ENCODE measurements around the gene ZNF746. TPM values are rescaled to one million over a fixed set of nuclear protein-coding genes. Genes with fewer than 3 reads are reported as not detected.

ZNF746 gene
- total and polyA plus RNA-seq, 10 of the 15 experiments (the other 5 are each of a cell fraction or from before 2014, with no cell fraction given), result 1.2 to 19.0 (median 6.3) TPM

- no peaks in the 10 kb centered on the region; a peak in 1 of 4 replicates for H3K36me3 ChIP-seq (ENCODE audit: control insufficient read depth in 2 of 2, insufficient read depth in 2 of 2, low read length in 1 of 2)
- H4K20me1 ChIP-seq (ENCODE audit: control insufficient read depth, insufficient read depth), result no peaks in the 10 kb centered on the region
- RAD21 ChIA-PET (ENCODE audit: unreplicated experiment), result no interaction called here
- no peak for TF ChIP-seq SUZ12 (IDR thresholded peaks at IDR 0.05; ENCODE audit: unreplicated experiment)
- H2AFZ ChIP-seq (ENCODE audit: control insufficient read depth, low read depth, low read length), result no peak overlapping the region
- H3K4me1 ChIP-seq (ENCODE audit: control insufficient read depth, insufficient read depth, low read length), result no peaks in the 10 kb centered on the region
- no peak for FAIRE-seq
- BruUV-seq (replicated peaks), result no TSS peak
- no peak overlapping the region for H3K9ac ChIP-seq (ENCODE audit: control insufficient read depth, insufficient read depth, low read length)
- SMC1A ChIA-PET (ENCODE audit: uncharacterized antibody, unreplicated experiment), result interaction anchor here (1.6 kb wide), 1 partner anchor 10 kb away, joined by 5 read pairs; no protein-coding TSS in a partner anchor
- POLR2A ChIA-PET, result no interaction called here
- in situ Hi-C loops (cut with MboI), result no loop called here
- H3K4me2 ChIP-seq (ENCODE audit: control insufficient read depth, insufficient read depth), result no peak overlapping the region
- no peak for DNase-seq (ENCODE audit: low read depth, low spot score)
- peaks cover 8% of the 10 kb centered on the region; the same call in 2 of the 3 replicates for H3K9me3 ChIP-seq (replicated peaks; ENCODE audit: control insufficient read depth, insufficient read depth, low read length)
- ATAC-seq, result no peak
- H3K4me3 ChIP-seq, result no peak overlapping the region
- intact Hi-C loops (cut with micrococcal nuclease; ENCODE audit: unreplicated experiment), result no loop called here
- no peak overlapping the region for H3K27ac ChIP-seq (ENCODE audit: control insufficient read depth, insufficient read depth)
- H3K27me3 ChIP-seq (replicated peaks in 1 of 2; ENCODE audit: control insufficient read depth in 2 of 2, insufficient read depth in 2 of 2, low read length in 1 of 2), result no peaks in the 10 kb centered on the region
- H3K79me2 ChIP-seq (ENCODE audit: control insufficient read depth, insufficient read depth, low read length), result no peaks in the 10 kb centered on the region
- CTCF ChIA-PET, result no interaction called here
Observed at GRCh38 chr7:149510248-149510647, 12.6 kb upstream of the ZNF746 start.

DNA sequence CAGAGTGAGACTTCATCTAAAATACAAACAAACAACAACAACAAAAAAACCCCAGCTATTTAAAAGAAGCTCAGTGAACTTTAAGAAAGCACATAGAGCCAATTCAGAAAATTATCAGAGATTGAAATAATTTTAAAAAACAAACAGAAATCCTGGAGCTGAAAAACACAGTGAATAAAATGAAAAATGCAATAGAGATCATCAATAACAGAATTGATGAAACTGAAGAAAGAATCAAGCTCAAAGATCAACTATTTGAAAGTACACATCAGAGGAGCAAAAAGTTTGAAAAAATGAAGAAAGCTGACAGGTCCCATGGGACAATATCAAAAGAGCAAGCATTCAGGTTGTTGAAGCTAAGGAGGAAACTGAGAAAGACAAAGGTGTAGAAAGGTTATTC lies 12.2 kb upstream of the ZNF746 start:
- RAD21 ChIA-PET (ENCODE audit: unreplicated experiment), result no interaction called here
- CTCF ChIA-PET, result no interaction called here
- Histone ChIP-seq H3K4me1 (ENCODE audit: control insufficient read depth, insufficient read depth, low read length) (no peaks in the 10 kb centered on the region), H3K4me3 (no peak overlapping the region), H3K9ac (ENCODE audit: control insufficient read depth, insufficient read depth, low read length) (no peak overlapping the region), H4K20me1 (ENCODE audit: control insufficient read depth, insufficient read depth) (no peaks in the 10 kb centered on the region), H2AFZ (ENCODE audit: control insufficient read depth, low read depth, low read length) (no peak overlapping the region), H3K9me3 (replicated peaks; ENCODE audit: control insufficient read depth, insufficient read depth, low read length) (peaks cover 8% of the 10 kb centered on the region; the same call in 2 of the 3 replicates), H3K4me2 (ENCODE audit: control insufficient read depth, insufficient read depth) (no peak overlapping the region), H3K27me3 (replicated peaks in 1 of 2; ENCODE audit: control insufficient read depth in 2 of 2, insufficient read depth in 2 of 2, low read length in 1 of 2) (no peaks in the 10 kb centered on the region), H3K79me2 (ENCODE audit: control insufficient read depth, insufficient read depth, low read length) (no peaks in the 10 kb centered on the region), H3K27ac (ENCODE audit: control insufficient read depth, insufficient read depth) (no peak overlapping the region), H3K36me3 (ENCODE audit: control insufficient read depth in 2 of 2, insufficient read depth in 2 of 2, low read length in 1 of 2) (no peaks in the 10 kb centered on the region; a peak in 1 of 4 replicates)
- BruUV-seq (replicated peaks), result no TSS peak
- POLR2A ChIA-PET, result no interaction called here
- TF ChIP-seq BMI1 (IDR thresholded peaks at IDR 0.05; ENCODE audit: borderline replicate concordance) (no peak), FOS (IDR thresholded peaks at IDR 0.05; ENCODE audit: borderline replicate concordance, extremely low read depth, insufficient read length) (no peak), FOXK2 (IDR thresholded peaks at IDR 0.05) (no peak), BCL11A (IDR thresholded peaks at IDR 0.05; ENCODE audit: low read depth, low read length) (no peak), CEBPB (IDR thresholded peaks at IDR 0.05; ENCODE audit: borderline replicate concordance in 1 of 2, low read depth in 2 of 2, low read length in 2 of 2) (no peak), SMARCA5 (IDR thresholded peaks at IDR 0.05) (no peak), NBN (IDR thresholded peaks at IDR 0.05) (no peak), CHD1 (IDR thresholded peaks at IDR 0.05; ENCODE audit: low read depth, low read length) (no peak), ZNF24 (IDR thresholded peaks at IDR 0.05) (no peak), NR2C2 (IDR thresholded peaks at IDR 0.05; ENCODE audit: borderline replicate concordance, control insufficient read depth, insufficient read length, low read depth) (no peak), IRF3 (IDR thresholded peaks at IDR 0.05) (no peak), RCOR1 (conservative IDR thresholded peaks at IDR 0.05; ENCODE audit: low read depth, low read length) (no peak)
- TF ChIP-seq, protein P1, sequence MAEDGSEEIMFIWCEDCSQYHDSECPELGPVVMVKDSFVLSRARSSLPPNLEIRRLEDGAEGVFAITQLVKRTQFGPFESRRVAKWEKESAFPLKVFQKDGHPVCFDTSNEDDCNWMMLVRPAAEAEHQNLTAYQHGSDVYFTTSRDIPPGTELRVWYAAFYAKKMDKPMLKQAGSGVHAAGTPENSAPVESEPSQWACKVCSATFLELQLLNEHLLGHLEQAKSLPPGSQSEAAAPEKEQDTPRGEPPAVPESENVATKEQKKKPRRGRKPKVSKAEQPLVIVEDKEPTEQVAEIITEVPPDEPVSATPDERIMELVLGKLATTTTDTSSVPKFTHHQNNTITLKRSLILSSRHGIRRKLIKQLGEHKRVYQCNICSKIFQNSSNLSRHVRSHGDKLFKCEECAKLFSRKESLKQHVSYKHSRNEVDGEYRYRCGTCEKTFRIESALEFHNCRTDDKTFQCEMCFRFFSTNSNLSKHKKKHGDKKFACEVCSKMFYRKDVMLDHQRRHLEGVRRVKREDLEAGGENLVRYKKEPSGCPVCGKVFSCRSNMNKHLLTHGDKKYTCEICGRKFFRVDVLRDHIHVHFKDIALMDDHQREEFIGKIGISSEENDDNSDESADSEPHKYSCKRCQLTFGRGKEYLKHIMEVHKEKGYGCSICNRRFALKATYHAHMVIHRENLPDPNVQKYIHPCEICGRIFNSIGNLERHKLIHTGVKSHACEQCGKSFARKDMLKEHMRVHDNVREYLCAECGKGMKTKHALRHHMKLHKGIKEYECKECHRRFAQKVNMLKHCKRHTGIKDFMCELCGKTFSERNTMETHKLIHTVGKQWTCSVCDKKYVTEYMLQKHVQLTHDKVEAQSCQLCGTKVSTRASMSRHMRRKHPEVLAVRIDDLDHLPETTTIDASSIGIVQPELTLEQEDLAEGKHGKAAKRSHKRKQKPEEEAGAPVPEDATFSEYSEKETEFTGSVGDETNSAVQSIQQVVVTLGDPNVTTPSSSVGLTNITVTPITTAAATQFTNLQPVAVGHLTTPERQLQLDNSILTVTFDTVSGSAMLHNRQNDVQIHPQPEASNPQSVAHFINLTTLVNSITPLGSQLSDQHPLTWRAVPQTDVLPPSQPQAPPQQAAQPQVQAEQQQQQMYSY (CRISPR knock-in tag; IDR thresholded peaks at IDR 0.05), result no peak
- no peak for DNase-seq (ENCODE audit: low read depth, low spot score)
- SMC1A ChIA-PET (ENCODE audit: uncharacterized antibody, unreplicated experiment), result interaction anchor here (0.7 to 1.6 kb wide), 2 partner anchors 10 to 11 kb away, joined by 3 to 5 read pairs; no protein-coding TSS in a partner anchor
- intact Hi-C loops (cut with micrococcal nuclease; ENCODE audit: unreplicated experiment) (no loop called here), in situ Hi-C loops (cut with MboI) (no loop called here)
- FAIRE-seq, result no peak
- ATAC-seq, result no peak
